IMR-90 (cell line): ENCODE results near the gene ZMYM2. TPM values are rescaled to one million over a fixed set of nuclear protein-coding genes. Genes with fewer than 3 reads are reported as not detected.

ENCODE experiments used
- ATAC-seq: fragments of 200-7000 bp; cut with Tn5 transposase; 2 replicates; pipeline ENCODE4 v1.9.1; 2020; ENCODE audit warnings: low read depth, mild to moderate bottlenecking, moderate library complexity
- BruUV-seq: library from RNA; stranded (reverse); fragments of 400-500 nt; replicated peaks from 2 replicates; lab custom pipeline; 2021; lab: Mats Ljungman, UMichigan
- CTCF ChIA-PET: fragments of 300-600 bp; formaldehyde crosslinking; extraction: SDS; loops from one replicate; lab custom pipeline; 2021; ENCODE audit warnings: antibody characterized with exemption; lab: Yijun Ruan, JAX
- POLR2A ChIA-PET: fragments of 300-600 bp; sonication (Branson Sonifier 250); formaldehyde crosslinking; loops from one replicate; lab custom pipeline; 2022; ENCODE audit warnings: antibody characterized with exemption; ENCODE audit not compliant: unreplicated experiment; lab: Charles Lee
- DNase-seq: peaks from one replicate; pipeline ENCODE4 v3.0.0; 2013
- H2AFZ ChIP-seq: replicated peaks from 2 replicates; pipeline ENCODE3; 2013; ENCODE audit warnings: low read length, mild to moderate bottlenecking; ENCODE audit not compliant: poor library complexity
- H2AK5ac ChIP-seq: 2 replicates; pipeline ENCODE4 v1.6.1; 2013; ENCODE audit warnings: low read depth, low read length, inconsistent platforms
- H2AK9ac ChIP-seq: replicated peaks from 2 replicates; pipeline ENCODE3; 2013; ENCODE audit warnings: mild to moderate bottlenecking, low read depth, low read length, moderate library complexity; ENCODE audit not compliant: poor library complexity
- H2BK120ac ChIP-seq: 2 replicates; pipeline ENCODE4 v1.6.1; 2013; ENCODE audit warnings: low read depth, low read length, inconsistent platforms
- H2BK15ac ChIP-seq: 3 replicates; pipeline ENCODE4 v1.6.1; 2013; ENCODE audit warnings: low read depth, low read length, inconsistent platforms
- H2BK20ac ChIP-seq: 2 replicates; pipeline ENCODE4 v1.6.1; 2013; ENCODE audit warnings: low read depth, mild to moderate bottlenecking, inconsistent platforms, low read length, moderate library complexity
- H2BK5ac ChIP-seq: 2 replicates; pipeline ENCODE4 v1.6.1; 2013; ENCODE audit warnings: mild to moderate bottlenecking, low read depth, low read length, inconsistent platforms; ENCODE audit not compliant: poor library complexity, severe bottlenecking
- H3K14ac ChIP-seq: replicated peaks from 2 replicates; pipeline ENCODE4 v1.6.1; 2013; ENCODE audit warnings: low read depth, low read length, inconsistent platforms
- H3K18ac ChIP-seq: 2 replicates; pipeline ENCODE4 v1.6.1; 2013; ENCODE audit warnings: low read depth, low read length, control low read depth
- H3K23ac ChIP-seq: 2 replicates; pipeline ENCODE4 v1.6.1; 2013; ENCODE audit warnings: low read depth, low read length, inconsistent platforms
- H3K27ac ChIP-seq: 2 replicates; pipeline ENCODE4 v1.5.1; 2013; ENCODE audit warnings: mild to moderate bottlenecking, control low read depth, low read length; ENCODE audit not compliant: insufficient read depth
- H3K27me3 ChIP-seq: 2 replicates; pipeline ENCODE4 v1.6.1; 2013; ENCODE audit warnings: low read length; ENCODE audit not compliant: control insufficient read depth, insufficient read depth
- H3K36me3 ChIP-seq: 2 replicates; pipeline ENCODE4 v1.6.1; 2013; ENCODE audit warnings: low read length, mixed read lengths; ENCODE audit not compliant: control insufficient read depth, insufficient read depth
- H3K4ac ChIP-seq: 2 replicates; pipeline ENCODE4 v1.6.1; 2013; ENCODE audit warnings: low read depth, low read length, inconsistent platforms
- H3K4me1 ChIP-seq: 2 replicates; pipeline ENCODE4 v1.6.1; 2013; ENCODE audit warnings: low read length, mixed read lengths; ENCODE audit not compliant: control insufficient read depth, insufficient read depth
- H3K4me2 ChIP-seq: 2 replicates; pipeline ENCODE4 v1.6.1; 2013; ENCODE audit warnings: low read depth, mild to moderate bottlenecking, control low read depth, low read length, moderate library complexity
- H3K4me3 ChIP-seq: 2 replicates; pipeline ENCODE4 v1.5.1; 2013; ENCODE audit warnings: low read depth, mild to moderate bottlenecking, control low read depth, low read length, moderate library complexity; ENCODE audit not compliant: insufficient read depth
- H3K56ac ChIP-seq: 2 replicates; pipeline ENCODE4 v1.6.1; 2013; ENCODE audit warnings: low read length, inconsistent platforms; ENCODE audit not compliant: insufficient read depth; ENCODE audit errors: extremely low read depth
- H3K79me1 ChIP-seq, 2 experiments: 2 replicates each; pipeline ENCODE4 v1.6.1; 2013; ENCODE audit warnings: low read length in 2 of 2, inconsistent platforms in 1 of 2, low read depth in 1 of 2
- H3K9ac ChIP-seq: 2 replicates; pipeline ENCODE4 v1.6.1; 2013; ENCODE audit warnings: low read depth, low read length, control low read depth
- H3K9me1 ChIP-seq: 2 replicates; pipeline ENCODE4 v1.6.1; 2013; ENCODE audit warnings: low read length, inconsistent platforms; ENCODE audit not compliant: insufficient read depth
- H3K9me3 ChIP-seq: 2 replicates; pipeline ENCODE4 v1.6.1; 2013; ENCODE audit warnings: low read length; ENCODE audit not compliant: control insufficient read depth, insufficient read depth
- H4K20me1 ChIP-seq: 2 replicates; pipeline ENCODE4 v1.6.1; 2013; ENCODE audit warnings: low read length, inconsistent platforms; ENCODE audit not compliant: insufficient read depth
- H4K5ac ChIP-seq: 2 replicates; pipeline ENCODE4 v1.6.1; 2013; ENCODE audit warnings: mild to moderate bottlenecking, low read depth, low read length, control low read depth
- H4K8ac ChIP-seq, 2 experiments: 2 replicates each; pipeline ENCODE4 v1.6.1; 2013; ENCODE audit warnings: low read depth in 2 of 2, low read length in 2 of 2, control low read depth in 1 of 2, inconsistent platforms in 1 of 2
- H4K91ac ChIP-seq: 2 replicates; pipeline ENCODE4 v1.6.1; 2013; ENCODE audit warnings: low read depth, low read length, inconsistent platforms; ENCODE audit not compliant: insufficient read depth
- CEBPB ChIP-seq: IDR thresholded peaks from 2 replicates; pipeline ENCODE4 v1.6.1; 2012; ENCODE audit warnings: low read depth, low read length, improper control_type of control experiment
- NFE2L2 ChIP-seq: fragments of 150-350 bp; IDR thresholded peaks from 2 replicates; pipeline ENCODE4 v1.6.1; 2016; ENCODE audit warnings: low read depth, mild to moderate bottlenecking, low read length
- POLR2A ChIP-seq: IDR thresholded peaks from 2 replicates; pipeline ENCODE4 v1.6.1; 2012; ENCODE audit warnings: mild to moderate bottlenecking, low read depth, low read length
- WGBS, 2 experiments: methylation state at CpG; one replicate each; pipeline versions ENCODE4 v1.1.5 to v1.1.7; 2013; ENCODE audit warnings: missing lambda C conversion rate in 2 of 2; ENCODE audit not compliant: insufficient read length in 1 of 2; ENCODE audit errors: extremely low coverage in 2 of 2; 5-methylcytosine and 5-hydroxymethylcytosine counted together
- dilution Hi-C: fragments of 300-500 bp; cut with HindIII; formaldehyde crosslinking; loops from one replicate; pipeline ENCODE4 v1.14.3; 2018; ENCODE audit warnings: low sequenced_read_pairs; ENCODE audit not compliant: unreplicated experiment
- in situ Hi-C: fragments of 300-500 bp; cut with MboI; formaldehyde crosslinking; loops from 3 replicates; pipeline ENCODE4 v1.14.3; 2019; ENCODE audit warnings: low sequenced_read_pairs, inconsistent platforms, mixed read lengths
- intact Hi-C: fragments of 100-400 bp; cut with micrococcal nuclease; formaldehyde crosslinking; loops from 2 replicates; pipeline ENCODE4 v1.10.0; 2022
- polyA plus RNA-seq, 3 experiments: library from polyadenylated mRNA; depleted of rRNA; stranded (reverse); fragments of >200 nt; gene quantifications; 2 replicates each; pipeline ENCODE4 v1.2.3, GENCODE V29; 2012; ENCODE audit warnings: low replicate concordance in 1 of 3
- total RNA-seq: library from RNA; depleted of rRNA; stranded (reverse); fragments of >200 nt; gene quantifications from 2 replicates; pipeline ENCODE4 v1.2.3, GENCODE V29; 2012

The ZMYM2 gene
- total and polyA plus RNA-seq, 2 of the 4 experiments (the other 2 are of a cell fraction), result 15.7 to 51.1 TPM

- POLR2A ChIA-PET, result no interaction called here
- peaks cover 57% of the 10 kb centered on the region for H4K20me1 ChIP-seq
Measured at GRCh38 chr13:20000062-20000552, 41.6 kb downstream of the ZMYM2 start.

More at GRCh38 chr13:20000062-20000552, 41.6 kb downstream of the ZMYM2 start:
- no peak overlapping the region for H4K91ac ChIP-seq
- ATAC-seq (no peak), DNase-seq (no peak)
- no peaks in the 10 kb centered on the region for H3K27me3 ChIP-seq
- in situ Hi-C loops, result no loop called here
- H2AK5ac ChIP-seq, result no peak overlapping the region
- H4K5ac ChIP-seq, result no peak overlapping the region
- no peak overlapping the region for H4K8ac ChIP-seq
- H3K23ac ChIP-seq, result no peak overlapping the region
- dilution Hi-C loops, result no loop called here
- H3K4me1 ChIP-seq, result peaks cover 7% of the 10 kb centered on the region
- TF ChIP-seq POLR2A, result no peak
- TF ChIP-seq NFE2L2, result no peak
- no peak for TF ChIP-seq CEBPB
- no peak overlapping the region for H3K14ac ChIP-seq
- no peak overlapping the region for H3K56ac ChIP-seq
- no peak overlapping the region for H2BK15ac ChIP-seq
- no peak overlapping the region for H3K4me2 ChIP-seq
- no TSS peak for BruUV-seq
- H2BK120ac ChIP-seq, result no peak overlapping the region
- no peak overlapping the region for H2AFZ ChIP-seq
- peaks cover 35% of the 10 kb centered on the region for H3K36me3 ChIP-seq
- H3K9ac ChIP-seq, result no peak overlapping the region
- no peaks in the 10 kb centered on the region for H3K9me3 ChIP-seq
- no peak overlapping the region for H3K27ac ChIP-seq
- H2BK20ac ChIP-seq, result no peak overlapping the region
- no peak overlapping the region for H3K4me3 ChIP-seq
- H3K18ac ChIP-seq, result no peak overlapping the region
- H3K4ac ChIP-seq, result no peak overlapping the region
- CTCF ChIA-PET, result no interaction called here
- peaks cover 19 to 70% of the 10 kb centered on the region in 2 experiments for H3K79me1 ChIP-seq
- peaks cover 4% of the 10 kb centered on the region for H3K9me1 ChIP-seq
- H2AK9ac ChIP-seq, result no peak overlapping the region
- intact Hi-C loops, result no loop called here
- no peak overlapping the region for H2BK5ac ChIP-seq
- 93% methylated on average over 2 of the region's 5 CpGs; no CpG with 5 or more reads in 1 of the 2 experiments for WGBS, 2 experiments
